NOMO-1 (cell line): ENCODE measurements around the gene CSH1.
A peak's percentile ranks its signal among the peaks of the same experiment; 100 is the strongest.
"Not testable (repeated sequence)": the region's sequence is repeated elsewhere in the genome, so short reads cannot be mapped to it uniquely, and the experiment has no call there.

ENCODE experiments used
- DNase-seq, 2 experiments: peaks; one replicate each; lab custom pipeline; 2025; ENCODE audit not compliant: unreplicated experiment in 2 of 2; lab: John Stamatoyannopoulos, UW

The CSH1 gene

DNA sequence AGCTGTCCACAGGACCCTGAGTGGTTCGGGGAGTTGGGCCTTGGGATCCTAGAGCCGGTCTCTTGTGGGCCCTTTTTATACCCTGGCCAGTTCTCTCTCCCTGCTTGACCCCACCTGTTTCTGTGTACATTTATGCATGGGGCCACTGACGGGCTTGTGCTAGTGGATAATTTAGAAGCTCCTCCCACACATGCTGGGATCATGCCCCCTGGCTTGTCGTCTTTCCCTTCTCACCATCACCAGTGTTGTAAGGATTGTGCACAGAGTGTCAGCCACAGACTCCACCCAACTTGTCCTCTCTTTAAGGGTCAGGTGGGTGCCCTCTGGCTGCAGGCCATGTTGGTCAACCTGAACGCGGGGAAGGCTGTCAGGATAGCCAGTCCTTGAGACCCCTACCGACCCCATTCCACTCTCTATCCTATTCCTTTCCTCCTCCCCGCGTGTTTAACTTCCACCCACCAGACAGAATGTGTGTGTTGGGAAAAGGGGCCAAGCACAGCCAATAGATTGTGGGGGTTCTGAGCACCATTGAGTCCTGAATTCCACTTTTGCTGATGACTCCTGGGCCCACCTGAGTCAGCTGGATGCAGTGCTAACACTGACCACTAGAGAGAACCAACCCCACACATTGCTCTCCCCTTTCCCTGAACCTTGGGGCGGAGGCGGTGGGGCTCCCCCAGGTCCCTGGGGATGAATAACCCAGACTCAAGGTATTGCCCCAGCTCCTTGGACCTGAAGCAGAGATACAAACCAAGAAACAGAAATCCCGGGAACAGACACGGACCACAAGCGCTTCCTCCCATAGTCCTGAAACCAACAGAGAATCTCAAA is at the start of gene CSH1:
CSH1 (minus strand) TSS at position 51 of the 831 bp plus-strand sequence. CDS start 63 bp downstream, outside the sequence.
- DNase-seq, result not testable (repeated sequence)

DNA sequence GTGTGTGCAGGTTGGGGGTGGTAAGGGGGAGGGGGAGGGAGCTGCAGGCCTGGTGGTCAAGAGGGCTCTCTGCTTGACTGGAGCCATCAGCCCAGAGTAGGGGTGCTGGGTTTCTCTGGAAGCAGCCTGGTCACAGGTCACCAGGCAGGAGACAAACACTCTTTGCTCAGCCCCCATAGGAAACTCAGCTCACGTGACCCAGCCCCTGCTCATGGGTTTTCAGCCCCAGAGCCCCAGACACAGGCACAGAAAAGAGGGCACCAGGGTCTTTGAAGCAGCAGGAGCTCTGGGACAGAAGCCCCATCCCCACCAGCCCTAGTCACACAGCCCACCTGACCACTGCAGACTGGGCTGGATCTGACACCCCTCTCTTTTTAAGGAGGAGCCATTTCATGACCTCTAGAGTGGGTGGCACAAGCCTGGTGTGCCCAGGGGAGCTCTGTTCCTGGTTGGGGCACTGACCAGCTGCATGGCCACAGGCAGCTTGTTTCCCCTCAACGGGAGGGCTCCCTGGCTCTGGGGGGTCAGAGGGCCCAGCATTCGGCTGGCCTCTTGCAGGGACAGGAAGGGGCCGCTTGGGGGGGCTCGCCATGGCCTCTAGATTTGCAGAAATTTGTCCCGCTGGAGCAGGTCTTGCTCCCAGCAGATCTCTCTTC is 49.5 kb upstream of the CSH1 start:
- no peak for DNase-seq

DNA sequence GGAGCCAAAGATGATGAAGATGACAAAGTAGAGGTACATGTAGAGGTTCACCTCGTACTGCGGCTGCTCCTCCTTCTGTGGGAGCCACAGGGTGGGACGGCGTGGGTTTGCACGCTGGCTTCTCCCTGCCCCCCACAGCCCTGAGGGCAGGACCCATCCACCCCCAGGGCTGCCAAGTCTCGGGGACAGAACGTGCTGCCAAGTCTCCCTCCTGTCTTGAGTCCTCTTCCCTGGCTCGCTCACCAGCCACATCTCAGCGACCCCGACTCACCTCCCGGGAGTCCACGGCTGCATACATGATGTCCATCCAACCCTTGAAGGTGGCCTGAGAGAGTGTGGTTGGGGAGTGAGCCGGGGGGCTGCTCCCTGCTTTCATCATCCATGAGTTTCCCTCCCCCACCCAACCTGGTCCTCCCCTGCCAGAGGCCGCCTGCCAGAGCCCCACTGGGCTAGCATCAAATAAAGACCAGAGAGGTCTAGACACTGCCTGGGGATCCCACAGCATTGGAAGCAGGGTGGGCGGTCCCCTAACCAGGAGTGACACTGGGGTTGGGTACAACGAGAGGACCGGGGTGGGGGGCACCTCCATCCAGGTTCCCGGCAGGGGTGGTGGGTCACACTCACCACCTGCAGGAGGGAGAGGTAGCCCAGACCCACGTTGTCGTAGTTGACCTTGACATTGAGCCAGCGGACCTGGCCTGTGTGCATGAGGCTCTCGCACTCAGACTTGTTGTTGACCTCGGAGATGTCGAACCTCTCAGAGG is 48.5 kb upstream of the CSH1 start:
- DNase-seq, result no peak

DNA sequence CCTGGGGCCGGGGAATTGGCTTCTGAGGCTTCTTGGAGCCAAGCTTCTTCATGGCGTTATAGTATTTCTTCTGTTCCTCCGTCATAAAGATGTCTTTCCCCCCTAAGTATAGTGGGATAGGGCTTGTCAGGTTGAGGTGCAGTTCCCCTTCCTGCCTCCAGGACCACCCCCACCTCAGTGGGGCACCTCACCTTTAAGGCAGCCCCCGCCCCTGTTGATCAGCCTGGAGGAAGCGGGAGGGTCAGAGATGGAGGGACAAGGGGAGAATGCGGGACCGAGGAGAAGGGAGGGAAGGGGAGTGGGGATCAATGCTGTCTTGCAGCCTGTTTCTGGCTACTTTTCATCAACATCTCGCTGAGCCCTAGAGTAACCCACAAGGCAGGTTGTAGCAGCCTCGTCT is 47.4 kb upstream of the CSH1 start:
- DNase-seq, result no peak

DNA sequence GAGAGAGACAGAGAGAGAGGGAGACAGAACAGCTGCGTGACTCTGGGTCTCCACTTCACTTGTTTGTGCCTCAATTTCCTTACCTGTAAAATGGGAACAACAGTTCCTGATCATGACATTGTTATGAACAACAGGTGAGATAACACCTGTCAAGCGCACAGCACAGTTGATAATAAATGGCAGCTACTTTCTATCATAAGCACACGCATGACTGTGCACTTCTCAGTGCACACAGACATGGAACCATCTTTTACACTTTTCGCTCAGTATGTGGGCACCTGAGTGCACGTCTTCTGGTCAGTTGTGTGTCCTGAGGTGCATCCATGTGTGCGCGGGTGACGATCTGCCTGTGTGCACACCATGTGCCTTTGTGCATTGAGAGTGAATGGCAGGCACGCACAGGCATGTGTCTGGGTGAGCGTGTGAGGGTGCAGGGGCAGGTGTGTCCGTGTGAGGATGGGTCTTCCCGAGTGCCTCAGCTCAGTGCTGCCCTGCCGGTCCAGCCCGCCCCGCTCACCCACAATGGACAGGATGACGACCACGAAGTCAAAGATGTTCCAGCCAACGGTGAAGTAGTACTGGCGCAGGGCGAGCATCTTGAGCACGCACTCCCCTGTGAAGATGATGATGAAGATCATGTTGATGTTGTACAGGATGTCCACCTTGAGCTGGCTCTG is 46.1 kb upstream of the CSH1 start:
- no peak for DNase-seq

GRCh38 chr17:63941751-63942150 is 45.4 kb upstream of the CSH1 start:
- no peak for DNase-seq

DNA sequence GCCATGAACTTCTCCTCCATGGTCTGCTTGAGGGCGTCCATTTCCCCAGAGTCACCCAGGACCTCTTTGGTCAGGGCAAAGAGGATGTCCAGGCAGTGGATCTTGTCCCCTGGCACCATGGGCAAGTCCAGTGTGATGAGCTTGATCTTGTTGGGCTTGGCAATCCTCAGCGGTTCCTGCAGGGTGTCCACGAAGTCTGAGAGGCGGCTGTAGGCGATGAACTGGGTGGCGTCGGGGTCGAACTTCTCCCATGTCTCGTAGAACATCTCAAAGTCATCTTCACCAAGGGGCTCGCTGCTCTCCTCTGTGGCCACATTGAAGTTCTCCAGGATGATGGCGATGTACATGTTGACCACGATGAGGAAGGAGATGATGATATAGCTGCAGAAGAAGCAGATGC is 44.8 kb upstream of the CSH1 start:
- no peak for DNase-seq

GRCh38 chr17:63940584-63940983 is 44.2 kb upstream of the CSH1 start:
- no peak for DNase-seq

GRCh38 chr17:63939884-63940283 is 43.5 kb upstream of the CSH1 start:
- DNase-seq, result no peak

DNA sequence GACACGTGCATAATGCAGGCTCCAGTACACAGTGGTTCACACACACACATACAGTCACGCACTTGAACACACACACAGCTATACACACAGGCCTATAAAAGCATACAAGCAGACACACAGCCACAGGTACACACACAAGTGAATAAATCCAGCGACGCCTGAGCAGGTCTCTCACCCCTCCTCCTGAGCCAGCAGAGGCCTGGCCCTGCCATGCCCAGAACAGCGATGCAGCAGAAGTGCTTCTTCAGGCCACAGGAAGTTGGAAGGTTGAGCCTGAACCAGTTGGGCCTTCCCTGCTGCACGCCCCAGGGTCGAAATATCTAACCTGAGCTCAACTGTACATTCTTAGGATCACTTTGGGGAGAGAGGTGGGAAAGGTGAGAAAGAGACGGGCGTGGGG is 43.0 kb upstream of the CSH1 start:
- no peak for DNase-seq

DNA sequence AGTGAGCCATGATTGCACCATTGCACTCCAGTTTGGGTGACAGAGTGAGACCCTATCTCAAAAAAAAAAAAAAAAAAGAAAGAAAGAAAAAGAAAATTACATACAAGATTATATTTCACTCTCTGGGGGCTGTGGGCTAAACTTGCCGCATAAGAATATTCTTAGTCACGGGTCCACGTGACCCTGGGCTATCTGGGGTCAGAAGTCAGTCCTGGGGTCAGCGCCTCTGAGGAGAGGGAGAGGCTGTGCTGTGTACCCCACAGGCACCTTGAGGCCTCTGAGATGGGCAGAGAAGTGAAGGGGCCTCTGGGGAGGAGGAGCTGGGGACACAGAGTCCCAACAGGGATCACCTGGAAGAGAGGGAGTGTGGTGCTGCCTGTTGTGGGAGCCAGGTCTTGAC is 41.5 kb upstream of the CSH1 start:
- no peak for DNase-seq

- DNase-seq, result no peak
Measured at GRCh38 chr17:63937319-63937718, 40.9 kb upstream of the CSH1 start.

DNA sequence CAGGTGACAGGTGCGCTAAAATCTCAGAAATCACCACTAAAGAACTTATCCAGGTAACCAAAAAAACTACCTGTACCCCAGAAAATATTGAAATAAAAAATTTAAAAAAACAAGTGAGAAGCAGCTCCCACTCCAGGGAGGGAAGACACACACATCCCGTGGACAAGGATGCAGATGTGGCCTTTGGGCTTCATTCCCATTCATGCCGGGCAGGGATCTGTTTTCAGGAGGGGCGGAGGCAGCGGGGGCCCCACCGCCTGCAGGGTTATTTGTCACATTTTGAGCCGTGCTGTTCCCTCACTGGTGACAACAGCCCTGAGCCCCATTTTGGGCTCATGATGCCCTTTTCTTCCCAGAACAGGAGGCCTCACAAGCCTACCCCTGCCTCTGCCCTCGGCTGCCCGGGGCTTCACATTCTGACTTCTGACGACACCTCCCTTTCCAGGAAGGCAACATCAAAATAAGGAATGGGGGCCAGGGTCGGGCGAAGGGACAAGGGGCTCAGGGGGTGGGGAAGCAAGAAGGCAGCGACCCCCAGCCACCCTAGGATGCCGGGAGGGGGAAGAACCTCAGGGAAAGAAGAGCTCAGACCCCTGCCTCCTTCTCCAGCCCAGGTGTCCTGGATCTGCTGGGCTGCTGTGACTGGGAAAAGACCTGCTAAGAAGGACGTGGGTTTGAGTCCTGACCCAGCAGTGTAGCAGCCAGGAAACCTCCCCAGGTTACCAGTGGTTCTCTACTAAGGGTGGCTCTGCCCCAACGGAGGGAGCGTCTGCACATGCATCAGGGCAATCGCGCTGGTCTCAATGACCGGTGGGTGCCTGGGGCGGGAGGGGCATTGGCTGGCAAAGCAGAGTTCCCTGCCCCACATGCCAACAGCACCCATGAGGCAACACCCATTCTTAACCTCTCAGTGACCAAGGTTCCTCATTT is 38.1 kb upstream of the CSH1 start:
- no peak for DNase-seq

DNA sequence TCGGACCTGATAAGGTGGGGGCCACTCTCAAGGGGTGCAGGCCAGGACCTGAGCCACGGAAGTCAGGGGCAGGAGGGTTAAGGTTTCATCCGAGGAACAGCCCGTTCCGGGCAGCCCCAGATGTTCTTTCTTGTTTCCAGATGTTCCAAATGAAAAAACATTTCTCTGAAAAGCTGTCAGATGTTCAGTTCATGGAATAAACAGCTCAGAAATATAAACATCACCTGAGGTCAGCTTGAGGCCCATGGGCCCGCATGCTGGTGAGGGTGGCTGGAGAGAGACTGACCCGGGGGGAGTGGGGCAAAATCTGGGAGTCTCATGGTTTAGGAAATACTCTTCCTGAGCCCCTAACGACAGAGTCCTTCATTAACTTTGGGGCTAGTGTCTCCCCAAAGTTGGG is 37.2 kb upstream of the CSH1 start:
- no peak for DNase-seq

DNA sequence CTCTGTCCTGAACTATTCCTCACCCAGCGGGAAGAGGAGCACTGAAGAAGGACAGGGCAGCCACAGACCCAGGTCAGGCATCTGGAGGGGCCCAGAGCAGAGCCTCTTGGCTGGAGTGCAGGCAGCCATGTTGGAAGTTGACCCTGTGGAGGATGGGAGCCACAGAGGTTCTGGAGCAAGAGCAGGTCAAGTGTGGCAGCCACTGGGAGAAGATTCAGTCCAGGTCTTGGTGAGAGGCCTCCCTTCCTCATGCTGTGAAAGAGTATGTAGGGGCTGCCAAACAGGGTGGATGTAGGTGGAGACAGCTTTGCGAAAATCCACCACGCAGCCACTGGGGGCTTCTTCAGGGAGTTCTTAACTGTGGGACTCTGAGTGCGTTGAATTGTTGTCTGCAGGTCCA is 36.3 kb upstream of the CSH1 start:
- no peak for DNase-seq

GRCh38 chr17:63931981-63932561 is 35.7 kb upstream of the CSH1 start, which contains the start of gene CD79B:
Gene CD79B (minus strand): TSS chr17:63932331. CDS start chr17:63932261, 70 bp downstream.
- no peak for DNase-seq

DNA sequence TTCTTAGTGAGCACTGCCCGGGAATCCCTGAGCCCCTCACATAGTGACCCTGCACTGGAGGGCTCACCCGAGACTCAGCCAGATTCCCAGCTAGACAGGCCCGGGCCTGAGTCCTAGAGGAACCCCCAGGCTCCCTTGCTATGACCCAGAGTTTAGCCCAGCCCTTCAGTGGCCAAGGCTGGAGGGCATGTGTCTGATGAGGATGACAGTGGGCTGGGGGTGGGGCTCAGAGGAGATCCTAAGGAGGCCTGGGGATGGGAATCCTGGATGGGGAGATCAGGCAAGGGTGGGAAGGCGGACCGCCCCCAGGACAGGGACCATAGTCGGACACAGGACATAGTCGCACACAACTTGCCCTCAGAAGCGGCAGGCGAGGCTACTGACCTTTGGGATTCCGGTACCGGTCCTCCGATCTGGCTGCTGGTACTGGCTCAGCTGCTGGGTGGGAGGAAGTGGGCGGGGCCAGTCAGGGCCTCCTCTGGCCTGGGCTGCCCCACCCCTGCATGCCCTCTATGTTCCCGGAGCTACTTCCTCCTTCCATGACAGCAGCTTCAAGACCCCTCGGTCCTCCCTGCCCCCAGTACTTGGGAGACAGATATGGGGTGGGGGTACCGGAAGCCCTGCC is 34.7 kb upstream of the CSH1 start:
- DNase-seq, result peak; percentile 48 to 51

DNA sequence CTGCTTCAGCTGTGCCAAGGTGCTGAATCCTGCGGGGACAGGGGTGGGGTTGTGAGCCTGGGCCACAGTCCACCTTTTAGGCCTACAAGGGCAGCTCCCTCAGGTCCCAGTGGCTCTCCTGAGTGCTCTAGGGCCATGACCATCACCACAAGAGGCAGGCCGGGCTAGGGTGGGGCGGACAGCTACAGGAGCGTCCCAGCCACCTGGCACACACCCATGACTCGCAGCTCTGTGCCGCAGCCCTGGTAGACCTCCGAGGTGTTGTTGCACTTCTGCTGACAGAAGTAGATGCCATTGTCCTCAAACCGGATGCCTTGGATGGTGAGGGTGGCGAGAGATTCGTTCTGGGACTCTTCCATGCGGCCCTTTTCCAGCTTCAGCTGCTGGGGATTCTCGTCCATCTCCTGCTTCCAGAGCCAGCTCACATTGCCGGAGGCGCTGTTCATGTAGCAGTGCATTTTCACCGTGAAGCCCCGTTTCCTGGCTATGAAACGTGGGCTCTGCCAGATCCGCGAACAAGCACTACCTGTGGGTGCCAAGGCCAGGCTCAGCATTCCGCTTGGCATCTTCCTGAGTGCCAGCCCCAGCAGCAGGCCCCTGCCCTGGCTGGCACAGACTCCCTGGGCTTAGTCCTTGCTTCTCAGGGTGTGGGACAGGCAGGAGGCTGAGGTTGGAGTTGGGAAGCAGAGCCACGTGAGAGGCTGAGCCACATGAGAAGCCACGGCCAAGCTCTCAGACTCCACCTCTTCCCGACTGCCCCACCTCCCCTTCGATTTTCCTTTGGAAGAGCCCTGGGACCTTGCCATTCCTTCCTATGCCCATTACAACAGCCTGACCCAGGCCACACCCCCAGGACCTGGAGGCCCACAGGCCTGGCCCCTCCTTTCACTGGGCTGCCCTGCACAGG is 33.7 kb upstream of the CSH1 start:
- DNase-seq, result no peak
